OCI-LY7 (cell line): ENCODE results near the gene RPS29.
"Not testable (repeated sequence)": the region's sequence is repeated elsewhere in the genome, so short reads cannot be mapped to it uniquely, and the experiment has no call there.

Source experiments
- CTCF ChIP-seq: fragments of 200-600 bp; sonication (generic); conservative IDR thresholded peaks from 2 replicates; pipeline ENCODE4 v1.5.1; 2014; ENCODE audit warnings: mild to moderate bottlenecking, antibody characterized with exemption, low read length, moderate library complexity, mixed read lengths
- EZH2phosphoT487 ChIP-seq: fragments of 200-600 bp; sonication (generic); IDR thresholded peaks from 2 replicates; pipeline ENCODE4 v1.6.1; 2018; ENCODE audit warnings: low read depth, borderline replicate concordance, mild to moderate bottlenecking, mixed run types, antibody characterized with exemption, low read length, moderate library complexity, mixed read lengths

- TF ChIP-seq CTCF, EZH2phosphoT487: not testable (repeated sequence)
Measured at GRCh38 chr14:49584981-49585640, 1.1 kb downstream of the RPS29 start.
